ENCODE results near the gene ETDB. TPM values are rescaled to one million over a fixed set of nuclear protein-coding genes. Genes with fewer than 3 reads are reported as not detected.
"Not testable (repeated sequence)": the region's sequence is repeated elsewhere in the genome, so short reads cannot be mapped to it uniquely, and the experiment has no call there.

Gene ETDB
- total RNA-seq, 6 experiments from 2014 or later = not detected

DNA sequence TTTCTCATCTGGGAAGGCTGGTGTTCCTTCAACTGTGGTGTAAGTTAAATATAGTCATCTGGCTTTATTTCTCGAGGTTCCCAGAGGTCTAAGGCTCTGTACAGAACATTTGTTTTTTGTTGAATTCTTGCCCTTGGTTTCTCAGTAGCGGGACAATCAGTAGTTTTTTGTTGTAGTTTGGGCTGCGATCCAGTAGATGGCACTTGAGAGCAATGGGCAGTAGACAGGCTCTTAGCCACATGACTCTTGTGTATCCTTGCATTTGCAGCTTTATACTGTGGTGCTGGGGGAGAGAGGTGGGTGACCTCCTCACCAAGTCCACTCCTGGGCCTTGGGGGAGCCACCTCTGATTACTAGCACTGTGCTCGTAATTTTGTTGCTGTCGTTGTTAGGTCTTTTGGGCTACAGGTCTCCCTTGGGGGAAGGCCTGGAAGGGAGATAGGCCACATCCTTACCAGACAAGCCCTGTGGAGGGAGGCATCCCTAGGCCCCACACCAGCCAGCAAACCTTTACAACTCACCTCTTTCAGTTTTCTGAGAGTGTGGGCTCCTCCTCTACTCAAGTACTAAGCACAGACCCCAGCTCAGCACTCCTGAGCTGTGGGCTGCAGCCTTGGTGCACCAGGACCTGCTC is 8.1 kb downstream of the ETDB start:
- H3K4me3 Mint-ChIP-seq = no peak overlapping the region
- TF ChIP-seq, protein P1, sequence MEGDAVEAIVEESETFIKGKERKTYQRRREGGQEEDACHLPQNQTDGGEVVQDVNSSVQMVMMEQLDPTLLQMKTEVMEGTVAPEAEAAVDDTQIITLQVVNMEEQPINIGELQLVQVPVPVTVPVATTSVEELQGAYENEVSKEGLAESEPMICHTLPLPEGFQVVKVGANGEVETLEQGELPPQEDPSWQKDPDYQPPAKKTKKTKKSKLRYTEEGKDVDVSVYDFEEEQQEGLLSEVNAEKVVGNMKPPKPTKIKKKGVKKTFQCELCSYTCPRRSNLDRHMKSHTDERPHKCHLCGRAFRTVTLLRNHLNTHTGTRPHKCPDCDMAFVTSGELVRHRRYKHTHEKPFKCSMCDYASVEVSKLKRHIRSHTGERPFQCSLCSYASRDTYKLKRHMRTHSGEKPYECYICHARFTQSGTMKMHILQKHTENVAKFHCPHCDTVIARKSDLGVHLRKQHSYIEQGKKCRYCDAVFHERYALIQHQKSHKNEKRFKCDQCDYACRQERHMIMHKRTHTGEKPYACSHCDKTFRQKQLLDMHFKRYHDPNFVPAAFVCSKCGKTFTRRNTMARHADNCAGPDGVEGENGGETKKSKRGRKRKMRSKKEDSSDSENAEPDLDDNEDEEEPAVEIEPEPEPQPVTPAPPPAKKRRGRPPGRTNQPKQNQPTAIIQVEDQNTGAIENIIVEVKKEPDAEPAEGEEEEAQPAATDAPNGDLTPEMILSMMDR (IDR thresholded peaks at IDR 0.05) = peak; percentile 74
- peaks cover 4% of the 10 kb centered on the region for H3K27me3 Mint-ChIP-seq (ENCODE audit: insufficient read depth)
- peak; percentile 13 for DNase-seq
- H3K9me3 Mint-ChIP-seq = no peaks in the 10 kb centered on the region
- no peaks in the 10 kb centered on the region for H3K4me1 Mint-ChIP-seq (ENCODE audit: low read depth)
- H3K36me3 Mint-ChIP-seq (ENCODE audit: low read depth) = no peaks in the 10 kb centered on the region
- no peak overlapping the region for H3K27ac Mint-ChIP-seq

DNA sequence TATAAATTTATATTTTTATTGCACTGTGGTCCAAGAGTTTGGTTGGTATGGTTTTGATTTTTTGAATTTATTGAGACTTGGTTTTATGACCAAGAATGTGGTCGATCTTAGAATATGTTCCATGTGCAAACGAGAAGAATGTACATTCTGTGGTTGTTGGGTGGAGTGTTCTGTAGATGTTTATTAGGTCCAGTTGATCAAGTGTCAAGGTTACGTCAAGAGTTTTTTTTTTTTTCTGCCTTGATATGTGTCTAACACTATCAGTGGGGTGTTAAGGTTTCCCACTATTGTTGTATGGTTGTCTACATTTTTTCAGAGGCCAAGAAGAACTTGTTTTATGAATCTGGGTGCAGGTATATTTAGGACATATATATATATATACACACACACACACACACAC is 10.8 kb downstream of the ETDB start:
- Mint-ChIP-seq H3K4me1 (ENCODE audit: low read depth) (no peaks in the 10 kb centered on the region), H3K4me3 (no peak overlapping the region), H3K27ac (no peak overlapping the region), H3K27me3 (ENCODE audit: insufficient read depth) (peaks cover 4% of the 10 kb centered on the region), H3K9me3 (no peaks in the 10 kb centered on the region), H3K36me3 (ENCODE audit: low read depth) (no peaks in the 10 kb centered on the region)
- no peak for DNase-seq
- TF ChIP-seq, protein P1 (IDR thresholded peaks at IDR 0.05) = no peak

DNA sequence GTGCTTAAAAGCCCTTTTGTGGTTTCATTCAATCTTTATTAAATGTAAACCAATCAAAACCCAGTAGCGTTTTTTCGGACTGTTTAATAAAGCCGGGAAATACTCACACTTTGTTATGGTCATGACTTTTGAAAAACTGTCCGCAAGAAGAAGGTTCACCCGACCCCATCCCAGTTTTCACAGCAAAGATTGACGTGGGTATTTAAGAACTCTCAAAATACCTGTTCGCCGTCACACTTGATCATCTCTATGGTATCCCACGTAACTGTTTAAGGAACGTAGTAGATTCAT is 20.9 kb downstream of the ETDB start:
- TF ChIP-seq, protein P1 (IDR thresholded peaks at IDR 0.05) = no peak
- no peaks in the 10 kb centered on the region for H3K36me3 Mint-ChIP-seq (ENCODE audit: low read depth)
- no peak overlapping the region for H3K27ac Mint-ChIP-seq

DNA sequence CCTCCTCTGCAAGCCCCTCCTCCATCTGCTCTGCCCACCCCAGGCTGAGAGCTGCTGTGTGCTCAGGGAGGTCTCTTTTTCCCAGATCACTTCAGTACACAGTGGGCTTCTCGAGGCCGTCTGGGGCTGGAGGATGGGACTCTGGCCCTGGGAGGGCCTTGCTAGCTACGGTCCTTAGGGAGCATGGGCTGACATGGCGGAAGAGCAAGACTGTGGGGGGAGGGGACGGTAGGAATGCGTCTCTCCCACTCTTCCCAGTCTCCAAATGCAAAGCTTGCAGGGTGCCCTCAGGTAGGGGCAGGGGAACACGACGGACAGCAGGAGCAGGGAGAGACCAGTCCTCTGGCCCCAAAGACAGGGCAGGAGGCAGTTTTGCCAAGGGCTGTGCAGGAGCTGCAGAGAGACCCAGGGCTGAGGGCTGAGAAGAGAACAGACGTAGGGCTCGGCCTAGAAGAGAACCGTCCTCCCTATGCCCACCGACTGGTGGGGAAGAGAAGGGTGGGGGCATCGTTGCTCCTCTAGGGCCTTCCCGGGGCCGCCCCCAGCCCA is 23.1 kb downstream of the ETDB start:
- DNase-seq; H3K36me3 Mint-ChIP-seq (ENCODE audit: low read depth); H3K9me3 Mint-ChIP-seq; H3K27ac Mint-ChIP-seq; H3K4me1 Mint-ChIP-seq (ENCODE audit: low read depth): not testable (repeated sequence)
- Mint-ChIP-seq H3K27me3 (ENCODE audit: insufficient read depth) (peaks cover 11% of the 10 kb centered on the region), H3K4me3 (peak overlapping the region; percentile 46; the same call in 1 of the 2 replicates)

More for the DNA sequence above, 20.9 kb downstream of the ETDB start:
- H3K4me3 Mint-ChIP-seq = peak overlapping the region; percentile 78
- peaks cover 6% of the 10 kb centered on the region; the same call in 1 of the 2 replicates for H3K27me3 Mint-ChIP-seq (ENCODE audit: insufficient read depth)
- H3K9me3 Mint-ChIP-seq = no peaks in the 10 kb centered on the region
- no peaks in the 10 kb centered on the region for H3K4me1 Mint-ChIP-seq (ENCODE audit: low read depth)
- no peak for DNase-seq

DNA sequence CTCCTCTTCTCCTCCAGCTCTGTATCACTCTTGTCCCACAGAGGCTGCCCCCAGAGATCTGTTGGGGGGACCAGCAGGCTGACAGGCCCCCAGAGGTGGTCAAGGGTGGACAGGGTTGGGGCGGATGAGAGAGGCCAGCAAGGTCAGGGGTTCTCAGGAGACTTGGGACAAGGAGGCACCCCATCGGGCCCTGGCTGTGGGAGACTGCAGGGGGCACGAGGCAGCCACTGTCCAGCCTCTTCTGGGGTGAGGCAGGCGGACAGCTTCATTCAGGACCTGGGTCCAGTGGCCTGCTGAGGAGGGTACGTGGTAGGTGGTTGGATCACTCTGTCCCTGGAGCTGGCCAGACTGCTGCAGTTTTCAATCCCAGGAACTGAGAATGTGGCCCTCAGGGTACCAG is 24.6 kb downstream of the ETDB start:
- TF ChIP-seq, protein P1 (IDR thresholded peaks at IDR 0.05) = no peak
- no peak overlapping the region for H3K27ac Mint-ChIP-seq
- no peaks in the 10 kb centered on the region for H3K4me1 Mint-ChIP-seq (ENCODE audit: low read depth)
- no peak overlapping the region for H3K4me3 Mint-ChIP-seq
- H3K27me3 Mint-ChIP-seq (ENCODE audit: insufficient read depth) = peaks cover 12% of the 10 kb centered on the region
- H3K9me3 Mint-ChIP-seq = no peaks in the 10 kb centered on the region
- no peak for DNase-seq
- H3K36me3 Mint-ChIP-seq (ENCODE audit: low read depth) = no peaks in the 10 kb centered on the region

DNA sequence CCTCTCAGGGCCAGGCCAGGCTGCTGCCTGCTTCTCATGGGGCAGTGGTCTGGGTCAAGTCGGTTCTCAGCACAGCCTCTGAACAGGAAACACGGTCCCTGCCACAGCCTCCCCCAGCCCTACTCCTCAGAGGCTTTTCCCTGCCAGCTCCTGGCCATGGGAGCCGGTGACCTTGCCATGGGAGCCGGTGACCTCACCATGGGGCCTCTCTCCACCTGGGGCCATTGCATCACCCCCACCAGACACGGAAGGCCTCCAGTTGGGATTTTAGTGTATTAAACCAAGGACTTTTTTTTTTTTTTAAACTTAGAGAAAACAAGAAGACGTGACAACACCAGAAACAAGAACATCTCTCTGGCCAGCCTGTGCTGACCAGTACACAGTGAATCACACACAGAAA is 25.6 kb downstream of the ETDB start:
- H3K4me1 Mint-ChIP-seq (ENCODE audit: low read depth) = no peaks in the 10 kb centered on the region
- no peak for DNase-seq
- no peak overlapping the region for H3K4me3 Mint-ChIP-seq
- H3K36me3 Mint-ChIP-seq (ENCODE audit: low read depth) = no peaks in the 10 kb centered on the region
- TF ChIP-seq, protein P1 (IDR thresholded peaks at IDR 0.05) = no peak
- H3K27me3 Mint-ChIP-seq (ENCODE audit: insufficient read depth) = peaks cover 9% of the 10 kb centered on the region
- no peak overlapping the region for H3K27ac Mint-ChIP-seq
- H3K9me3 Mint-ChIP-seq = no peaks in the 10 kb centered on the region
